ENCODE measurements around the gene GNG2.

Gene GNG2

GRCh38 chr14:51860164-51860824, at the start of gene GNG2:
TSS of gene GNG2 (plus strand) at chr14:51860612. CDS start at chr14:51950679, 90,067 bp downstream.
- DNase-seq, result peak; percentile 89

DNA sequence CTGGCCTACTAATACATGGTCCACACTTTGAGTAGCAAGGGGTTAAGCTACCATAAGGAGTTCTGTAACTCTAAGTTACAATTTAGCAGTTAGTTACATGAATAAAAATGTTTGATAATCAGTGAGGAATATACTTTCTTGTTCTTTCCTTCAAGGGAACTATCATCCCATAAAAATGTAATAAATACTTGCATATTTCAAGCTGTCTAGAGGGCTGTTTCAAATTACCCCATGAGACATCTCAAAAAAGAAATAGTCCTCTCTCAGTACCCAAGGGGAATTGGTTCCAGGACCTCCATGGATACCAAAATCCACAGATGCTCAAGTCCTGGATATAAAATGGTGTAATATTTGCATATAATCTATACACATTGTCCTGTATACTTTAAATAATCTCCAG, 48.7 kb upstream of the GNG2 start:
- no peak for DNase-seq

GRCh38 chr14:51816031-51816430, 44.4 kb upstream of the GNG2 start:
- no peak for DNase-seq

DNA sequence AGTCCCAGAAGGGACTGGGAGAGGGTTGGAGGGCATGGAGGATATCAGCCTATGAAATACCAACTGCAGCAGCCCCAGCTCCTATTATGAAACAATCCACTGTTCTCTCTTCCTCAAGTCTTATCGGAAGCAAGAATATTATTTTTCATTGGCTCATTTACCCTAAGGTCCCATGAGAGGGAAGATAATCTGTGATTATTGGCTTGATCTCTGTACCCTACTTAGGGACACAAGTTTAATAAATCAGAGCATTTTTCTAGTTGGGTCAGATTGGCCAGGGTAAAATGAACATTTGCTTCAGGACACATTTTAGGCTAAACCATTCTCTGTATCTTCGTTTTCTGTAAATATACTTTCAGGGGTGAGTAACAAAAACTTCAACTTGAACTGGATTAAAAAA, 43.1 kb upstream of the GNG2 start:
- no peak for DNase-seq

GRCh38 chr14:51818748-51819380, 41.5 kb upstream of the GNG2 start:
- DNase-seq, result no peak

DNA sequence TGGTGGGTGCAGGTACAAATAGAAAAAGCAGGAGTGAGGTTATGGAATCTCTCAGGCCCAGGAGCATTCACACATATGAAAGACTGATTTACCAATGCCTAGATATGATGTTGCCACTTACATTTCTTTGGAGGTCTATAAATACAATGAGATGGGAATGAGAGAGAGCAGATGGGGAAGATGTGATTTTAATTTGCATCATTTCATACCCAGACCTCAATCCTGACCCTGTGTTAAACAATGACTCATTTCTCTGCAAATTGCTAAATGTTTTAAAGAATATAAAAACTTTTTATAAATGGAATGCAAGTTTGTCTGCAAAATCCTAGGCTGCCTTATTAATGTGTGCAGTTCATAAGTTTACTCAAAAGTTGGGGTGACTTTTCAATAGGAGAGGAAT, 38.6 kb upstream of the GNG2 start:
- DNase-seq, result no peak

DNA sequence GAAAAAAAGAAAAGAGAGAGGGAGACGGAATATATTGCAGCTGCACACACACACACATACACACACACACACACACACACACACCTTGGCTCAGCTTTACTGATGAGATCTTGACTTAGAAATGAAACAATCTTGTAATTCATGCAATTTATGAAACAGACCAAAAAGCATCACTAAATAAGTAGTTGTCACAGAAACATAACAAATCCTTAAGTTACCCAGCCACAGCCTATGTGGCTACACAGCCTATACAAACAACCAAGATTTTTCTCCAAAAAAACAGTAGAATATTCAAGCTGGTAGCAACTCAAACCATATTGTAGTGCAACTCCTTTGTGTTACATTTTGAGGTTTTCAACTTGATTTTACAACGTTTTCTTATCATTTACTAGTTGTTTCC, 37.9 kb upstream of the GNG2 start:
- DNase-seq, result no peak

DNA sequence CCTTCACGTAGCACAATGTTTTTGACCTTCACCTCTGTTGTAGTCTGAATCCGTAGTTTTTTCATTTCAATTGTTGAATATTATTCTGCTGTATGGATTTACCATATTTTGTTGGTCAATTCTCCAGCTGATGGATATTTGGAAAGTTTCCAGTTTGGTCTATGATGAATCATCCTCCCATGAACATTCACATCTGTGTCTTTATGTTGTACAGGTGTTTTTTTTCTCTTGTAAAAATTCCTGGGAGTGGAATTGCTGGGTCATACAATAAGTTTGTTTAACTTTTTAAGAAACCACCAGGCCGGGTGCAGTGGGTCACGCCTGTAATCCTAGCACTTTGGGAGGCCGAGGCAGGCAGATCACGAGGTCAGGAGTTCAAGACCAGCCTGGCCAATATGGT, 36.7 kb upstream of the GNG2 start:
- DNase-seq, result no peak

GRCh38 chr14:51824191-51824590, 36.2 kb upstream of the GNG2 start:
- no peak for DNase-seq

GRCh38 chr14:51825926-51826325, 34.5 kb upstream of the GNG2 start:
- DNase-seq, result no peak

GRCh38 chr14:51828017-51828797, 32.2 kb upstream of the GNG2 start:
- DNase-seq, result no peak

- no peak for DNase-seq
Measured at GRCh38 chr14:51834240-51834639, 26.2 kb upstream of the GNG2 start.

DNA sequence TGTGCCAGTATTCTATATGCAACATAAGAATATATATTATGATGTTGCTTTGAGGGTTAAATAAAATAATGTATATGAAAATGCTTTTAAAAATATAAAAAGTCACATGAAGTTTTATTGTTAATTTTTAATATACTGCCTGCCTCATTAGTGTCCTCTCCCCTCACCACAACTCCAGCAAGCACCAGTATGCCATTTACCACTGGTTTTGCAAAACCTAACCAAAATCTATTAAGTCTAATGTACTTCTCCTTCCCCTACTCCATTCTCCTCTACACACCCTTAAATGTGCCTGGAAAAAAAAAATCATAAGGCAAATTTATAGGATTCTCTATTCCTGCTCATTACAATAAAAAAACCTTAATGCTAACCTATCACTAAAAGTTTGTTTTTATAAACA, 24.0 kb upstream of the GNG2 start:
- no peak for DNase-seq

- no peak for DNase-seq
Measured at GRCh38 chr14:51844081-51844881, 16.1 kb upstream of the GNG2 start.

- no peak for DNase-seq
Measured at GRCh38 chr14:51845811-51846210, 14.6 kb upstream of the GNG2 start.

DNA sequence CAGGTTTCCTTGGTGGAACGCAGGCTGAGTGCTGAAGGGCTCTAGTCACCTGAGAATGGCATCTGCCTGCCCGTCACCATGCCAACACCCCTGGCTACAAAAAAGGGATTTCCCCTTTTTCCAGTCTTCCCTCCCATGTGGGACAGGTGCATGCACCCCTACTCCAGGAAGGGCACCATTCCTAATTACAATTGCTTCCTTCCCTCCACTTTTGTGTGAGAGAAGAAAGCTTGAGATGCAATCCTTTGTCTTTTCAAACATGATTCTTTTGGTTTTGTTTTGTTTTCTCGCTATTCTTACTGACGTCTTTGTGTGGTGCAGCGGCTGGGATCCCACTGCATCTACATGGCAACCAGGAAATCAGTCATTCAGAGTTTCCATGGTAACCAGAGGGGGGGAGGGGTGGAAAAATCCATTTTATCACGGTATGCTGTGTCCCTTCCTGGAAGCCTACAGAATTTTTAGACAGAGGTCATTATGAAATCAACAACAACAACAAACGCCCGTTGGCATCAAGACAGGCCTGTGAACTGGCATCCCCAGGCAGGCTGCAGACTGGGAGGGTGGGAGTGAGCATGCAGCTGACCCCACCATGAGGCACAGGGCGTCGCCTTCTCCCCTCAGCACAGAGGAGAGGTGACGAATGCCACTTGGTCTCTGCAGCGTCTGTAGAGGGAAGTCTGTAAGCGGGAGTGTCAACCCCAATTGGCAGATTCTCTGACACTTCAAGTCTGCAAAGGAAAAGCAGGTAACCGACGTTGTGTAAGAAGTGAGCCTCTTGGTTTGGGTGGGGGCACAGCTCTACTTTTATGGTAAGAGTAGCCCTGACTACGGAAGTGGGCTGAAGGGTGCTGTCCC, 13.6 kb upstream of the GNG2 start:
- DNase-seq, result peak; percentile 63

GRCh38 chr14:51847489-51847796, 13.0 kb upstream of the GNG2 start:
- no peak for DNase-seq

- DNase-seq, result no peak
Measured at GRCh38 chr14:51848120-51848519, 12.3 kb upstream of the GNG2 start.

DNA sequence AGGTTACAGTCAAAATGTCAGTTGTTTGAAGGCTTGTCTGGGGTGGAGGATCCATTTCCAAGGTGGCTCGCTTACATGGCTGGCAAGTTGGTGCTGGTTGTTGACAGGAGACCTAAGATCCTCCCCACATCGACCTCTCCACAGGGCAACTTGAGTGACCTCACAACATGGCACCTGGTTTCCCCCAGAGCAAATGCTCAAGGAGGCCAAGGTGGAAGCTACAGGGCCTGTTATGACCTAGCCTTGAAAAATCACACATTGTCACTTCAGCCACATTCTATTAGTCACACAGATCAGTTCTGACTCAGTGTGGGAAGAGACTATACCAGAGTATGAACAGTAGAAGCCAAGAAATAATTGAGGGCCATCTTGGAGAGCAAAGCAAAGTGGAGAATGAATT, 11.3 kb upstream of the GNG2 start:
- DNase-seq, result no peak

DNA sequence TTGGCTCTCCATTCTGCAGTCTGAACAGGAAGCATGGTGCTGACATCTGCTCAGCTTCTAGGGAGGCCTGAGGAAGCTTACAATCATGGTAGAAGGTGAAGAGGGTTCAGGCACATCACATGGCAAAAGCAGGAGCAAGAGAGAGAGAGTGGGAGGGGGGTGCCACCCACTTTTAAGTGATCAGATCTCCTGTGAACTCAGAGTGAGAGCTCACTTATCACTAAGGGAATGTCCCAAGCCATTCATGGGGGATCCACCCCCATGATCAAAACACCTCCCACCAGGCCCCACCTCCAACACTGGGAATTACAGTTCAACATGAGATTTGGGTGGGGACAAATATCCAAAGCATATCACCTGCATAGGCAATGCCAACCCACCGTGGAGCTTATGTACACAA, 9.8 kb upstream of the GNG2 start:
- no peak for DNase-seq

DNA sequence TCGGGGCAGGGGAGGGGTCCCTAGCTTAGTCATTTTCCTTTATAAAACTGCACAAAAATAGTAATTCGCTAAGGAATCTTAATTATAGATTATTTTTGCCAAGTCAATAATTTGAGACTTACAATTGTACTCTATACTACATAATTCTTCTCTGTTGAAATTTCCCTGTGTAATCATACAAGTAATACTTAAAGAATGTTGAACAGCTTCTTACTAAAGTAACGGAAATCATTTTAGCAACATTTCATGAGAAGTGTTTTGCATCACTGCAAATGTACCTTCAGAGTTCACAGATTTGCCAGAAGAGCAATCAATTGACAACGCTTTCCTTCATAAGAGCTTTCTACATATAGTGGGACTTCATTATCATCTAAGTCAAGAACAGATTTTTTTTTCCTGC, 7.9 kb upstream of the GNG2 start:
- no peak for DNase-seq

DNA sequence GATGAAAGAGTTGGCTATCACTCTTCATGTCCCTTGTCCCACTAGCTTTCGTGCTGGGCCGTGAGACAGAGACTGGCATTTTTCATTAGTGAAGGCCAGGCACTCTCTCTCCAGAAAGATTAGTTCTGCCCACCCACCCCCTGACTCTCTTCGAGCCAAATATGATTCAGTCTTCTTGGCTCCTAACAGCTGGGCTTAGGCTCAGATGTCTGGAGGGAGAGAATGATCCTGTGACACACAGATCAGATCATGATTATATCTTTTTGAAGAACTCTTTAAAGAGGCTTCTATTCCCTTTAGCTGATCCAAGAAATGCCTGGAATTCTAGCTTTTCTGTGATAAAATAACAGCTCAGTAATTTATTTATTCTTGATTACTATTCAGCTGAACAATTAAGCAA, 5.2 kb upstream of the GNG2 start:
- DNase-seq, result peak; percentile 66
